DMS79 (cell line): Measurements from ENCODE around the gene FSTL5.
"Not testable (repeated sequence)": the region's sequence is repeated elsewhere in the genome, so short reads cannot be mapped to it uniquely, and the experiment has no call there.

Experiments
- DNase-seq: peaks from one replicate; lab custom pipeline; 2025; lab: John Stamatoyannopoulos, UW

FSTL5 gene

DNA sequence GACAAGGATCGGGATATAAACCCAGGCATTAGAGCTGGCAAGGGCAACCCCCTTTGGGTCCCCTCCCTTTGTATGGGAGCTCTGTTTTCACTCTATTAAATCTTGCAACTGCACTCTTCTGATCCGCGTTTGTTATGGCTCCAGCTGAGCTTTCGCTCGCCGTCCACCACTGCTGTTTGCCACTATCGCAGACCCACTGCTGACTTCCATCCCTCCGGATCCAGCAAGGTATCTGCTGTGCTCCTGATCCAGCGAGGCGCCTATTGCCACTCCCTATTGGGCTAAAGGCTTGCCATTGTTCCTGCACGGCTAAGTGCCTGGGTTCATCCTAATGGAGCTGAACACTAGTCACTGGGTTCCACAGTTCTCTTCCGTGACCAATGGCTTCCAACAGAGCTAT lies 59.9 kb downstream of the FSTL5 start:
- not testable (repeated sequence) for DNase-seq

DNA sequence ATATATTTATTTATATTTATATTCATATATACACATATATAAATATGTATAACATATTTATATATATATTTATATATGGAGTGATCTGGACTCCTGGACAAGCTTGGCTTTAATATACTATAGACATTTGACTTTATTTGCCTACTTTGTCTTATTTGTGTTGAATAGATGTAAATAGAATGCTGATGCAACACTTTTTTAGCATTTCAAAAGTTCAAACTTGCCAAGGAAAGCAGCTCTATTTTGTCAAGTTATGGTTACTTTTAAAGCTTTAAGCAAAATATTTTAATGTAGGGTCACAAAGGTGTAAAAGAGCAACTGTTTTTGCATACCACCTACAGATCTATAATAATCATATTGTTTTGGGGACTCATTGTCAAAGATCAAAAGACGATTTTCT lies 61.1 kb downstream of the FSTL5 start:
- DNase-seq: no peak

DNA sequence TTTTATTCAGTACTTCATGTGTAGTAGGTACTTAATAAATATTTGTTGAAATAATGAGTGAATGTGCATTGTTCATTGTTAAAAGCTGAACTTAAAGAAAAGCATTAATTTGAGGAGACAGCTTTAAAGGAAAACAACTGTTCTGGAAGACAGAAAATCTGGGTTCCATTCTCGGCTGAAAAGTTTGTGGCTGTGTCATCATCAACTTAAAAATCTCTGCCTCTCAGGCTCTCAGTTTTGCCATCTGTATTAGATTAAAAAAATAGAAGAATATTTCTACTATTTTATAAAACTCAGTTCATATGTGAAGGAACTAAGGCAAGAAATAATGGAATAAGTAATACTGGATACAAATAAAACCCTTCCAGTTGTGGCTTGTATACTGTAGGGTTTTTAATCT lies 62.5 kb downstream of the FSTL5 start:
- no peak for DNase-seq

DNA sequence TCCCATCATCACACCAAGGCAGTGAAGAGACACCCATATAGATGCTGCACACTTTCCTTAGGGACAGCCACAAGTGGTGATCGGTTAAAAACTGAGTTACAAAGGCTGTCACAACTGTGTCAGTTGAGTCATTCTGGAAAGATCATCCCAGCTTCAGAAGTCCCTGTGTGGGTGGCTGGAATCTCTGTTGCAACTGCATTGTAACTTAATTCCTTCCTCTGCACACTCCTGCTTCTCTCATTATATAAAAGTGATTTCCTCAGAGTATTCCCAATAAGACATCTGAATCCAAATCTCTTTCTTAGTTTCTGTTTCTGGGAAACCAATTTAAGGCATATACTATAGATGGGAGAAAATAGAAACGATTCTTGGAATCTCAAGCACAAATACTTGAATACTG lies 88.1 kb downstream of the FSTL5 start:
- DNase-seq: no peak

DNA sequence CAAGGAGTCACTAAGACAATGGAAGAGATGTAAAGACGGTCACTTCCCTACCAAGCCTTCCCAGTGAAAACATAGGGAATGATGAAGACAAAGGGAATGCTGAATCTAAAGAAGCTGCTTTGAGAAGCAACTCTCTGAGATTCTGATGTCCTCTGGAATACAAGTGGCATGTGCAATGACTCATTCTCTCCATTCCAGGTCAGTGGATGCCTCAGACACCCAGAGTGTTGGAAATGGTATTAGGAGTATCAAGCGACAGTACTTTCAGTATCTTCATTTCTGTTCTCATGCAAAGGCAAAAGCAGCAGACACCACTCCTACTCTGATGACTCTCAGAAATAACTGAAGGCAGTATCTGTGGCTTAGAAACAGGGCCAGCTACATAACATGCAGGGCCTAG lies 102.6 kb downstream of the FSTL5 start:
- no peak for DNase-seq

DNA sequence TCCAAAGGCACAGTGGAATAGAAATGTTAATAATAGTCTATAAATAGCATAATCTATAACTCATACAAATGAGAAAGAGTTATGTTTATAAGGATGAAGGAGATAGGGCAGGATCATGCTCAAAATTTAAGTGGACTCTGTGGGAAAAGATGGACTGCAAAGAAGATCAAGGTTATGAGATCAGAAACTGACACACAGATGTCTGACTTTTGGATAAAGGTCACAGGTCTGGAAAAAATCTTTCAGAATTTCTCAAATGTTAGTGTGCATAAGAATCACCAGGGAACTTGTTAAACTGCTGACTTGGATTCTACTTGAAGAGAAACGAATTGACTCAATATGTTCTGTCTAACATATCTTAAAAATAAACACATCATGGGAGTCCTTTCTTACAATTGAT lies 104.1 kb downstream of the FSTL5 start:
- no peak for DNase-seq

DNA sequence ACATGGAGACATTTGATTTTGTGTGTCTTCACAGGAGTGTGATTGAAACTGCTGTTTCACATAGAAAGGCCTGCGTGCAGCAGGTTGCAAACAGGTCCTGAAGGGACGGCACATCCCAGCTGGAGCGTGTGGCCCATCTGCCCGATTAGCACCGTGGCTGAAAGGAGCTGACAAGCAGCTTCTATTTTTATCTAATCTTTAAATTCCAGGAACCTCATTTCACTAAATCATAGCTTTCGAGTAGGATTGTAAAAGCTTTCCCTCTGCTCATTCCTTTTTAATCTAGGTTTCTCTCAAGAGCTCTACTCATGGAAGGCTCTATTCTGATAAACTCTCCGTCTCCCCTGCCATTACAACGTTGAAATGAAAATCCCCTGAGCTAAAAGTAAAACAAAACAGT lies 106.8 kb downstream of the FSTL5 start:
- DNase-seq: no peak

DNA sequence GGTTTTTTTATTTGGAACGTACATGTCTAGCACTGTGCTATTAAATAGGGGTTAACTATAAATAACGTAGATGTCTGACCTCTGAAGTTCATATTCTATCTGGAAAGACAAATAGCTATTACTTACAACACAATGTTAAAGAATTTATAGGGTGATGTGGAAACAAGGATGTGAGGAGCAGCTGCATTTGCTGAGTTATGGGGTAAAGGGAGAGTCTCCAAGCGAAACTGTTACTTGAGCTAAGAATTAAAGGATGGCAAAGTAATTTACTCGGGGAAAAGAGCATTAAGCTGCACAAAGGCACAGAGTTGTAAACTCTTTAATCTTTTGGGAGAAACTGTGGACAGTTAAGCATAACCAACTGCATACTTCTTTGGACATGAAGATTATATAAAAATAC lies 117.7 kb downstream of the FSTL5 start:
- DNase-seq: no peak

DNA sequence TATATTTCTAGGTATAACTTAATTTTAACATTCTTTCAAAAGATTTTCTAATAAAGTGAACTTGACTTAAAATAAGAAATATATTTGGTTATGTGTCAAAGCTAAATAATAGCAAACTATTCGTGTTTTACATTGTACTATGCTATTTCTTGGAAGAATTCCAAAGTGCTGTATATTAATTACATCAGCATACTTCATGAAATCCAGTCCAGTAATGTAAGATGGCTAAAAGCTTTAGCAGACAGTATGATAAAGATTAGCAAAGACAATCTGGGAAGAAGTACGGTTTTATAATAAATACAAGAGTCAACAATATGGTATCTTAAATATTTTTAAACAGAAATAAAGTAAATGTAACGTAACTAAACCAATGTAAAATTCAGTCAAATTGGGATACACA lies 125.7 kb downstream of the FSTL5 start:
- no peak for DNase-seq

DNA sequence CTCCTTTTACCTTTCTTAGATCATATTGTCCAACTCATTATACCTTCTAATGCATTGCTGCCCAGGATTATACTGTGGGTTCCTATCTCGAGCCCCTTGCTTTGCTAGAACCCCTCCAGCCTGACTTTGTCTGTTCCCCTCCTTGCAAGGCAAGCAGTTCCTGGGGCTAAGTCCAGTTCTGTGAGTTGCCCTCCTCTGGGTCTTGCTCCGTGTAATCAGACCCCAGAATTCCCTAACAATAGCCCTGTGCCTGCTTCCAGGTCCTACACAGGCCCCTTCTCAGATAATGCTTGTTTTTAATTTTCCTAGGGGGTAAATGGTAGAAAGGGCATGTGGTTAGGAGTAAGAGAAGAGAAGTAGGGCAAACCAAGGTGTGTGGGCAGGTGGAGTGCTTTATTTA lies 145.9 kb downstream of the FSTL5 start:
- DNase-seq: no peak

DNA sequence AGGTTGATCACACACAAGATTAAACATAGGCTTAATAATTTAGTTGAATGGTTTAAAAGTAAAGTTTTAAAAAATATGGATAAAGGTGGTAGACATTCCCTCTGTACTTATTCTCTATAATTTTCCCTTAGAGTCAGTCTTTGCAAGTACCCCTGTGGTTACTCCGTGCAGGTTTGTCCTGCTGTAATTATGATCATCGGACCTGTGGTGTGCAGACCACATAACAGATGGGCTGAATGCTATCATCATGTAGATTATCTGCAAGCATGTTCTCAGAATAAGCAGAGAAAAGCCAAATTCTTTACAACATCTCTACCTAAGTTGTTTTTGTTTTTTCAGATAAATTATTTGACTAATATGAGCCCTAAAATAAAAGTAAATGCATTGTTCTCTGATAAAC lies 146.8 kb downstream of the FSTL5 start:
- DNase-seq: no peak

DNA sequence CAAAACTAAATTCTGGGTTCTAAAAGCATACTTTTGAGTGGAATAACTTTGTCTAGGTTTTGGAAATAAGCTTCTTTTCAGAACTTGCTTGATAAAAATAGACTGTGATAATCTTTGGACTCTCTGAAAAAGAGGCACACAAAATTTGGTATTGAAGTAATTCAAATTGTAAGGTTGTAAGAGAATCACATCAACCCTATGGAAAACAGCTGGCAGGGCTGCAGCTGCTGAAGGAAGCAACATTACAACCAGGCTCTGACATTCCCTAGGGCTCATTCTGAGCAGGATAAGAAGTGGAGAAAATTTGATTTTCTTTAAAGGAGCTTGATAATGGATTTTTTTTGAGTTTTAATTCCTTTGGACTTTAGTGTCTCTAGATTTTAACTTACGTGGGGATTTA lies 147.6 kb downstream of the FSTL5 start:
- DNase-seq: no peak

DNA sequence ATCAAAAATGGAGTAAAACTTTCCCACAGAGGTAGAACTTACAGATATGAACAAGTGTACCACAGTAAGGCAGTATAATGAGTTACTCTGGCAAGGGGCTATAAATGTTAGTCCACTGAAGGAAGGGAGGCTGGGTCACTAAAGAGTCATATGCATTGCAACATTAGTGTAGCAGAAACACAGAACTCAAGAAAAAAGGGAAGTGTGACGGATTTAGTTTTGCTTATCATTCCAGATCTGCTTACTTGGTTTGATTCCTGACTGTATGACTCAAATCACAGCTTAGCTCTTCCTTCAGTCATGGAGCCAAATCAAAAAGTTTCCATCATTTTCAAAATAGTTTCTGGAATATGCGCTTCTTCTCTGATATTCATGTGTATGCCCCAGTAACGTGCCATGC lies 148.7 kb downstream of the FSTL5 start:
- no peak for DNase-seq

DNA sequence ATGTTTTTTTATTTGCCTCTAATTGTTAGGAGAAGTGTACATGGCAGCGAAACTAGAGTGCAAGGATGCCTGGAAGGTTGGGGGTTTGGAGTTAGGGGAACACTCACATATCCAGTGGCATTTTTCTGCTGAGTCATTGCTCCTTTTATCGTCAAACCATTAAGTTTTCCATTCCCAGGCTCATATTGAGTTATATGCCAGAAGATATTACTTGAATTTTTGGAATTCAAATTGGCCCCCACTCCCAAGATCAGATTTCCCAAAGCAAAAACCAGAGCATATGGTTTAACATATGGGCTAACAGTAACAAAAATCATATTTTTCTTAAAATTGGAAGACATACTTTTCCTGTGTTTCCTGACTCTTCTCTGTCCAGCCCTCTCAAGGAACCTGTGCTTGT lies 152.7 kb downstream of the FSTL5 start:
- no peak for DNase-seq

DNA sequence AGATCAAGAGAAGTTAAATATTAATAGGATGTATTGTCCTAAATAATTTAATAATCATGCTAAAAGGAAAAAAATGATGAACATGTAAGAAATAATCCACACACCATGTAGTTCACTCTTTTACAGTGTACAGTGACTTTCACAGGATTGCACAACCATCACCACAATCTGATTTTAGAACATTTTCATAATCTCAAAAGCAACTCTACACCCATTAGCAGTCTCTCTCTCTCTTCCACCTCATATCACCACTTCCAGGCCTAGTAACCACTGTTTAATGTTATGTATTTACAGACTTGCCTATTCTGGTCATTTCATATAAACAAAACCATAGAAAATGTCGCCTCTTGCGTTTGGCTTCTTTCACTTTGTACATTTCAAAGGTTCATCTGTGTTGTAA lies 153.4 kb downstream of the FSTL5 start:
- no peak for DNase-seq

DNA sequence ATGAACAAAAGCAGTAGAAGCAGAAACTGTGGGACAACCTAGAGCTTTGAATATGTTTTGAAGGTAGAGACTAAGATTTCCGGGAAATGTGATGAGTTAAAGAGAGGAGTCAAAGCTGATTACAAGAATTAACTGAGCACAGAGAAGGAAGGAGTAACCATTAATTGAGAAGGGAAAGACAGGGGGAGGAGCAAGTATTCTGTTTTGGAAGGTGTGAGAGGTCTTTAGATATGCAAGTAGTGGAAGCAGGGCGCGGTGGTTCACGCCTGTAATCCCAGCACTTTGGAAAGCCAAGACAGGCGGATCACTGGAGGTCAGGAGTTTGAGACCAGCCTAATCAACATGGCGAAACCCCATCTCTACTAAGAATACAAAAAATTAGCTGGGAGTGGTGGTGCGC lies 171.5 kb downstream of the FSTL5 start:
- no peak for DNase-seq

DNA sequence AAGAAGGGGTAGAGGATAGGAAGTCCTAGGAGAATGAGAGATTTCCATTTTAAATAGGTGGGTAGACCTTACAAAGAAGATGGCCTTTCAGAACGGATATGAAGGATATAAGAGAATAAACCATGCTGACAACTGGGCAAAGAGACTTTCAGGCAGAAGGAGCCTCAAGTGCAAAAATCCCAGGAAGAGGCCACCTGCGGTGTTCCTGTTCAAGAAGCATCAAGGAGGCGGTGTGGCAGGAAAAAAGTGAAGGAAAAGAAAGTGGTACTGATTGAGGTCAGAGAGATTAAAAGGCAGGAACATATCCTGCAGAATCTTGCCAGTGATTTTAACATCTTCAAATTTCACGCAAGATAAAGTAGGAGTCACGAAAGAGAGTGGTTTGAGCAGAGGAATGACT lies 172.0 kb downstream of the FSTL5 start:
- no peak for DNase-seq

DNA sequence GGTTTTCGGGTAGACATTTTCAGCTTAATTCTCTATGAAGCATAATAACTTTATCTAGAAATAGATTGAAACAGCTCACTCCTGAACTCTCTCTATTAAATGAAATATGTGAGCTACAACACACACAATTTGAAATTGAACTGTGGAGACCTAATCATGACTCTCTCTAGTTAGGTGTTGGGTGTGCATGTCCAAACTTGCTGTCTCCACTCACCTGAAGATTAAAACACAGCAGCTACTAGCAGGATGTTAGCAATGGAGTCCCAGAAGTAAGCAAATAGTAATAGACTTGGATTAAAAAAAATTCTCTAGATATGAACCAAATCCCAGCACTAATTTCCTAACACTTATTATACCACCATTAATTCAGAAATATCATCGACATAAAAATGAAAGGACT lies 173.1 kb downstream of the FSTL5 start:
- DNase-seq: no peak

DNA sequence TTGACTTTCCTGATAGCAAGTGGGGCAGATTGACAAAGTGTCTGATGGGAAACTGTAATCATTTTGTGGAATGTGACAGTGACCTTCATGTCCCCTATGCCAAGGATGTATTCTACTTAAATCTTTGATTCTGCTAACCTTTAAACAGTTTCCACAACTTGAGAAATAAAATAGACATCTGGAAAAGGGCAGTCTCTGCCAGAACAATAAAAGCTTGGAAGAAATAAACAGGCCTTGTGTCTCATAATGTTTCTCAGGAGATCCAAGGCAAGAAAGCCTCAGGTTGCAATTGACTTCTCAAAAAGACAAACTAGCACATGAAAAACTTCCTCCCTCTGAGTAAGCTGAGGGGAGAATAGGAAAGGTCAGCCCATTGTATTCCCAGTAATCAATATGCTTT lies 174.9 kb downstream of the FSTL5 start:
- DNase-seq: no peak

DNA sequence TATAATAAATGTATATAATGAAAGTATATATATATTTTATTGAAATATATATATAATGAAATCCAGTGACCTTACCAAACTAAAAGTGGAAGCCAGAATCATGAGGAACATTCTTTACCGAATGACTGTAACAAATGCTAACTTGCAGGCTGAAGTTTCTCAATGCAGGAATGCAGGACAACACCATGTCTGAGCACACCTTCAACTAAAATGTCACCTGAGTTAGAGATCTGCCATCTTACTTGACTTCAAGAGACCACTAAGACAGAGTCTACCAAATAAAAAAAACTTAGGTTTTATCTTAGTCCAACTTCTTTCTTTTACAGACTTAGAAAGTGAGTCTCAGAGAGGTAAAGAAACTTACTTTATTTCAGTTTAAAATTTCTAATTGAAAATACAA lies 176.2 kb downstream of the FSTL5 start:
- no peak for DNase-seq

DNA sequence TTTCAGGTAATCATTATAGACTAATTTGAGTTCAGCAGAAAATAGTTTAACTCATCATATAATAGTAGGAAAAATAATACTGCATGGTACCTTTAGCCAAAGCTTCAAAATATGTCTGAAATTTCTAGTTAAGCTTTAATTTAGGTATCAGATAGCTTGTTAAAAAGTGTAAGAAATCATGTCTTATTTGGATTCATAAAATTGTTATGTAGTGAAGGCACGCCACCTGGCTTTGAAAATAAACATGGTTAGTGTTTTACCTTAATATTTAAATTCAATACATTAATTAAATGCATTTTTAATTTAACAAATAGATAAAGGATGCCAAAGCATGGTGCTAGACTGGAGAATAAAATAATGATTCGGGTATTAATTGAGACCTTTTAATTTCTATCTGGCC lies 211.4 kb downstream of the FSTL5 start:
- no peak for DNase-seq

DNA sequence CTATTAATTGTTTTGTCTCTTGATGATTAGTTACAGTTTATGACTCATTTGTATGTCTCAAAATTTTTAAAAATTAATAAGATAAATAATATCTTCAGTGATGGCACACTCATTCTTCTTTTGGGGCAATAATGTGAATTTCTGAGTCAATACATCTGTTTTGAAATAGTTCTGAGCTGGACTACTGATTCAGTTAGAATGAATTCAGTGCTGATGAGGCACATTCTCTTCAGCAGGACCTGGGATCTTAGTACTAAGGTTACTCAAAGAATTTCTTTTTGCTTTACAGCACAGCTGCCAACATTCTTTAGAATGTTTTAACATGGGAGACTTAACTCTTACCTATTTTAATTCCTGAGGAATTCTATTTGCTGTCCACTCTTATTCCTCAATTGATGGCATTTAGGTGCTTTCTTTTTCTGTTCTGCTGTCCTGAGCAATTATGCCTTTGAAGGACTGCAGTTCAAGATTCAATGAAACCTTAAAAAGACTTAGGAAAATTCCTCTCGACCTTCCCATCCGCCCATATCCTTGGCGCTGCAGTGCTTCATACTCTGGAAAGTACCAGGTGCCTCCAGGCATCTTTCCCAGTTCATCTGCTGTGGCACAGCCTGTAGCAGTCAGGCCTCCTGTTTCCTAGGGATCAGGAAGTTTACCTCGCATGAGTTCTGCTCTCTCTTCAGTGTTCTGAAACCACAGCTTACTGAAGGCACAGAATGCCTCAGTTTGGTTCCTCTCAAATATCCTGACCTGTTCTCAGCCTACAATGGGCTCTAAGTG lies 213.7 kb downstream of the FSTL5 start:
- DNase-seq: no peak

DNA sequence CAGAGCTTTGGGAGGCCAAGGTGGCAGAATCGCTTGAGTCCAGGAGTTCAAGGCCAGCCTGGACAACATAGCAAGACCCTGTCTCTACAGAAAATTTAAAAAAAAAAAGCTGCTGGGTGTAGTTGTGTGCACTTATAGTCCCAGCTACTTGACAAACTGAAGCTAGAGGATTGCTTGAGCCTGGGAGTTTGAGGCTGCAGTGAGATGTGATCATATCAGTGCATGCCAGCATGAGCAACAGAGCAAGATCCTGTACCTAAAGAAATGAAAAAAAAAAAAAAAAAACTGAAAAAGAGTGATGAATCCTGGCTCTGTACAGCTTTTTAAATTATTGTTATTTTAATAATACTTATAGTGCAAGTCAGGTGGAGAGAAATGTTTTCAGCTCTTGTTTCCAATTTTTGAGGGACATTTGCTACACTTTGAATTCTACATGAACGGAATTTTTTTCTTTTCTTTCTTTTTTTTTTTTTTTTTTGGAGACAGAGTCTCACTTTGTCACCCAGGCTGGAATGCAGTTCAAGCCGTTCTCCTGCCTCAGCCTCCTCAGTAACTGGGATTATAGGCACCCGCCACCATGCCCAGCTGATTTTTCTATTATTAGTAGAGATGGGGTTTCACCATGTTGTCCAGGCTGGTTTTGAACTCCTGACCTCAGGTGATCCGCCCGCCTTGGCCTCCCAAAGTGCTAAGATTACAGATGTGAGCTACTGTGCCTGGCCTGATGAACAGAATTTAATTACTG lies 215.6 kb downstream of the FSTL5 start:
- DNase-seq: no peak

DNA sequence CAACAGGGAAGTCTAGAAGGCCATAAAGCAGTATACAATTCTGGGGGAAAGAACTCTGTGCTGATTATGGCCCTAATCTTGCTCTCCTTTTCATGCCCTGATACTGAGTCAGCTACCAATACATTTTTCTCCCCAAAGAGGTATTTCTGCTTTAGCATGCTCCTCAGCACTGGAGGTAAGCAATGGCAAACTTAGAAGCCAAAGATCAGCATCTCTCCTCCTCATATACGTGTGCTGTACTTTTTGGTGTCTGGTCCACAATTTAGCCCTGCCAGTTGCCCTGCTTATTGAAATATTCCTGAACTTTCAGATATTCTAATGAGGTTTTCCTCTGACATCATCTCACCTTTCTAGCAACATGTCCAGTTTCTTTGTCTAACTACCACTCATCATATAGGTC lies 226.2 kb downstream of the FSTL5 start:
- DNase-seq: no peak
